Amniotic stem cell (primary cell): Measurements from ENCODE around the gene DHRS4L2.

ENCODE experiments used
- DNase-seq: peaks from one replicate; lab custom pipeline; 2025; lab: John Stamatoyannopoulos, UW

Gene DHRS4L2

DNA sequence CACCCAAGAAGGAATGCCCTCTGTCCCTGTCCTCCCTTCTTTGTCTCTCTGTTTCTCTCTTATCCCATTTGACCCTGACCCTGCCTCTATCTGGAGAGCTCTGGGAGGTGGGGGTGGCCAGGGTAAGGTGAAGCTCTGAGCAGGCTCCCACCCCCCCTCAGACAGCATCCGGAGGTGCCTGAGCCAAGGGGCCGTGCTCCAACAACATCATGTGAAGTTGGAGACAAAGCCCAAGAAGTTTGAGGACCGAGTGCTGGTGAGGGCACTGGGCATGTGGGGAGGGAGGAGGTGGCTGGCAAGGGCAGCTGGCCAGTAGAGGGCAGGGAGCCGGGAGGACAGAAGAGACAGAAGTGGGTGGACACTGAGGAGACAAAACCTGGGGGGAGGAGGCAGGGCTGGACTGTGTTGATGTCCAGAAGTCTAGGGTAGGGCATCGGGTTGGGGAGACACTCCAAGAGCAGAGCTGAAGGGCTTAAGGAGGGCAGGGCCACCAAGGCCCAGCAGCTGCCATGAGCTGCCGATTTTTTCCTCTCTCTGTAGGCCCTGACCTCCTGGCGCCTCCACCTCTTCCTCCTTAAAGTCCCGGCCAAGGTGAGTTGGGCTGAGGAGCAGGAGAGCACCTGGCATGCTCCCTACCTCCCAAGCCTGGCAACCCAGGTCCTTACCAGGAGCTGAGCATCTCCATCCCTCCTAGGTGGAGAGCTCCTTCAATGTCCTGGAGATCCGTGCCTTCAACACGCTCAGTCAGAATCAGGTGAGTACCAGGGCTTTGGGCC, 65.0 kb downstream of the DHRS4L2 start:
- no peak for DNase-seq

DNA sequence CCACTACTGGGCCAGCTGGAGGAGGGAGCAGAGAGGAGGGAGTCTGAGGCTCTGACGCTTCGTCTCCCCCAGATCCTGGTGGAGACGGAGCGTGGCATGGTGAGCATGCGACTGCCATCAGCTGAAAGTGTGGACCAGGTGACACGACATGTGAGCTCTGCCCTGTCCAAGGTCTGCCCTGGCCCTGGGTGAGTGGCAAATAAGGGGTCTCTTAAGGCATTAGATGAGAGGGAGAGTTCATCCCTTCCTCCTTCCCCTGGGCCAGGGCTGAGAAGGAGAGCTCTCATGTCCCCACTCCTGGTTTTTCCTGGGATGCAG, 65.6 kb downstream of the DHRS4L2 start:
- no peak for DNase-seq

DNA sequence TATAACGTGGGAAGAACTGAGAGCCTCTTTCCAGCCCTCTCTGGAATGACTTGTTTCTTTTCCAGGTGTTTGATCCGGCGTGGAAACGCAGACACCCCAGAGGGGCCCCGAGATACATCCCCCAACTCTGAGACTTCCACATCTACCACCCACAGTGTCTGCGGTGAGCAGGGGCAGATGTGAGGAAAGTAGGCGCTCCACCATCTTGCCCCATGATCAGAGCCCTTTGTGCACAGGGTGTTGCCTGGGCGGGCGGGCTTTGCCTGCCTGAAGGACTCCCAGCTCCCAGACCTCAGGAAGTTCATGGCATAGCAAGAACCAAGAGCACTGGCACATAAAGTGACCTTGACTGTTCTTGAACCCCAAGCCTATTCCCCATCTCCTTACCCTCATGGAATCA, 65.9 kb downstream of the DHRS4L2 start:
- DNase-seq, result no peak
